Stimulated activated CD8-positive, alpha-beta memory T cell treated with anti-CD3 and anti-CD28 coated beads, Interleukin-4, amount 100 ng/mL, for 4 hours (primary cell): ENCODE results near the gene SLK.

Experiments used
- DNase-seq, 2 donors: peaks; one replicate each; pipeline ENCODE4 v3.0.0-alpha.2; 2020; ENCODE audit warnings: low read depth in 2 of 2, low spot score in 1 of 2

SLK gene

DNA sequence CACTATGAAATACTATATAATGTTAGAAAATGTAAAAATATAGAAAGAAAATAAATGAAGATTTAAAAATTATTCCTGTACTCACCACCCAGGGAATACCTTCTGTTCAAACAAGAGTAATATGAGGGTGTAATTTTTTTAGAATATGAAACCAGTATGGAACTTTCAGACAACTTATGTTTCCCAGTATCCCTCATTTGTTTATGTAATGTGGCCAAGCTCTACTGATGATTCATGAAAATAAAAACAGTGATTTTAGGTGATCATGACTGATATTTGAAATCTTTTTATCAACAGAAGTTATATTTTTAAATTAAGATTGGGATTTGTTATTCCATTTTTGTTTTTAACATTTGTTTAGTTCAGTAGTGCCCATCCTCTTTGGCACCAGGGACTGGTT is 18.8 kb downstream of the SLK start:
- no peak for DNase-seq

- no peak for DNase-seq
These were observed 19.4 kb downstream of the SLK start for GRCh38 chr10:103986360-103986759.

- no peak for DNase-seq
These were observed 23.2 kb downstream of the SLK start for GRCh38 chr10:103990121-103990520.

DNA sequence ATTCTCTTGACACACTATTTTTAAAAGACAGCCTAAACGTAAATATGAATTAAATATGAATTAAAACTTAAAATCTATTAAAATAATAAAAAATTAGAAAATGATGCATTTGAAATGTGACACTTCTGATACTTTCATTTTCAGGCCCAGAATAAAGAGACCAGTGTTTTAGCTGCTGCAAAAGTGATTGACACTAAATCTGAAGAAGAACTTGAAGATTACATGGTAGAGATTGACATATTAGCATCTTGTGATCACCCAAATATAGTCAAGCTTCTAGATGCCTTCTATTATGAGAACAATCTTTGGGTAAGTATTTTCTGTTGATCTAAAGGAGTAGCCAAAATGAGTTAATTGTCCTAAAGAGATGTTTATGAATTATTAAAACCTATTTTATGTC is 23.6 kb downstream of the SLK start:
- no peak for DNase-seq

DNA sequence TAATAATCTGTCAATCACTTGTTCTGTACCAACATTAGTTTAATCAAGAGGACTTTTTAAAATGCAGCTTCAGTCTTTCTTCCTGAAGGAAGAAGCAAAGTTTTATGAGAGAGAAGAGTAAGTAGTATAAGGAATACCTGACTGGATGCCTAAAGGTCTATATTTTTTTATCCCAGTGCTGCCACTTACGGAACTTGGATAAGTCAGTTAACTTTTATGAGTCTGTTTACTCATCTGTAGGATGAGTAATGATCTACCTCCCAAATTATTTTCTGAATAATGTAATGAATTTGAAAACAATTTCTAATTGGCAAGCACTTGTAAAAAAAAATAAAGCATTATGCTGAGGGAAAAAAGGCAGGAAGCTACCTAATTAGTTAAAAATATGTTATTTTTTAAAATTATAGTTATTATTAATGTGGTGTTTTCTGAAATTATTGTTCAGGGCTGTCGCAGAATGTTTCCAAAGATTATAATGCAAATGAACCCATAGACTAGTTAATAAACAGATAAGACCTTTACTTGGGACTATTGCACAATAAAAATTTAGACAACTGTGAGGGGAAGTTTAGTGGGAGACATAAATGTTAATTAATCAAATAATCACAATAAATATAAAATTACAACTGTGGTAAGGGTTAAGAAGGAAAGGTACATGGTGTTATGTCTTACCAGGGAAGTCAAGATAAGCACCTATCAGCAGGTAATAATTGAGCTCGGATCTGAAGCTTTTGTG is 24.6 kb downstream of the SLK start:
- DNase-seq = no peak

- DNase-seq = no peak
These were observed 28.2 kb downstream of the SLK start for GRCh38 chr10:103995134-103995533.

- DNase-seq = no peak
These were observed 31.9 kb downstream of the SLK start for GRCh38 chr10:103998805-103999204.

DNA sequence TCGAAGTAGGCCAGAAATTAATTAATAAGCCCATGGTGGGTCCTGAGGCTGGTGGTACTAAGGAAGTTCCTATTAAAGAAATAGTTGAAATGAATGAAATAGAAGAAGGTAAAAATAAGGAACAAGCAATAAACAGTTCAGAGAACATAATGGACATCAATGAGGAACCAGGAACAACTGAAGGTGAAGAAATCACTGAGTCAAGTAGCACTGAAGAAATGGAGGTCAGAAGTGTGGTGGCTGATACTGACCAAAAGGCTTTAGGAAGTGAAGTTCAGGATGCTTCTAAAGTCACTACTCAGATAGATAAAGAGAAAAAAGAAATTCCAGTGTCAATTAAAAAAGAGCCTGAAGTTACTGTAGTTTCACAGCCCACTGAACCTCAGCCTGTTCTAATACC is 36.0 kb downstream of the SLK start:
- no peak for DNase-seq

- DNase-seq = no peak
These were observed 38.4 kb downstream of the SLK start for GRCh38 chr10:104005172-104005863.

- no peak for DNase-seq
These were observed 45.0 kb downstream of the SLK start for GRCh38 chr10:104011904-104012303.

- no peak for DNase-seq
These were observed 46.5 kb downstream of the SLK start for GRCh38 chr10:104013489-104013888.

DNA sequence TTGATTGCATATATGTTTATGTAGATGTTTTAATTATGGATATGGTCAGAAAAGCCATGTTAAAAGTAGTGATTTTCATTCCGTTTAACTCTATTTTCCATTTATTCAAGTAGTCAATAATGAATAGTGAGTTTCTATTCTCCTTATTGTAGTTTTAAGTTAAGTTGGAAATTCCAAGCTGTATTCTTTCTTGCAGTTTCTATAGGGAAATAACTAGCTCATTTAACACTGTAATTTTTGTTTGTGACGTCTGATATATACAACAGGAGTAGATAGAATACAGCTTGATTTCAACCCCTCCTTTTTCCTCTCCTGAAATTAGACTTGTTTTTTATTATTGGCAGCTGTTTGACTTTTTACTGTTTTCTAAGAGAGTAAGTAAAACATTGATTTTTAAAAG is 47.2 kb downstream of the SLK start:
- DNase-seq = no peak

DNA sequence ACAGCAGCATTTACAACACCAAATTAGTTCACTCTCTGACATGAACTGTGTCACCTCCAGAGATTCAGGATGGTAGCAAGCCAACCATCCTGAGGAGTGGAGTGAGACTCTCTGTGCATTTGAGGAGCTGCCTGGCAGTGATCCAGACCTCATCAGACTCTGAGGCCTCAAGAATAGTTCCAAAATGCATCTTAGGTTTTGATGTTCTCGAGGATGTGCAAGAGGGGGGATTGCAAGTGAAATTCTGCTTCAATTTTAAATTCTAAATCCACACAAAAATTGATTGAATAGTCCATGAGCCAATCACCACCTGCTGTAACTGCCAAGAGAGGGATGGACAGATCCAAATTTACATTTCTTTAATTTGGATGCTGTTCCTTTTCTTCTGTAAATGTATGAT is 49.7 kb downstream of the SLK start:
- DNase-seq = no peak

DNA sequence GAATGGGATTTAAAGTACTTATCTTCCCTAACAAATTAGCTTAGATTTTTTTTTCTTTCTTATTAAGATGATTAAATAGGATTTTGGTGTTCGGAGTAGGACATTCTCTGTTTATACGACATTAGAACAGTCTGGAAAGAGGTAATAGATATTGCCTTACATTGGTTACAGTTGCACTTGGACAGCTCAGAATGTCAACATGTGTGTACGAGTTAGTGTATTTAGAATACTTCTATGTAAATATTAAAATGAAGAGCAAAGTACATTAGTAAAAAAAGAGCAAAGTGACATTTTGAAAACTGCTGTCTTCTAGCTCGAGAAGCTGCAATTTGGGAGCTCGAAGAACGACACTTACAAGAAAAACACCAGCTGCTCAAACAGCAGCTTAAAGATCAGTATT is 51.5 kb downstream of the SLK start:
- no peak for DNase-seq

DNA sequence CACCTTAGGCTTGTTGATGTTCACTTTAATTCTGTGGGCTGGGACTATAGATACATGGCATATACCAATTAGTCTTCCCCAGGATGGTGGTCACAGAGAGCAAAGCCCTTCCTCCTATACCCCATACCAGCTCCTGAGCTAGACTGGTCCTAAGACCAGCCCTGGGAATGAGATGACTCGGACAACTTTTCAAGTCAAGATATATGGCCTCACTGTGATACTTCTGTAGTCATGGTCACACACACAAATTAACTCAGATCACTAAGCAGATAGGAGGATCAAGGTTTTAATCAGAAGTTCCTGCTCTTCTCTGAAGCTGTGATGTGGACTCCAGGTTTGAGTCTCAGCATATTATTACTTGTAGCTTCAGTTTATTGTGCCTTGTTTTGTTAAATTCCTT is 53.1 kb downstream of the SLK start:
- DNase-seq = no peak

DNA sequence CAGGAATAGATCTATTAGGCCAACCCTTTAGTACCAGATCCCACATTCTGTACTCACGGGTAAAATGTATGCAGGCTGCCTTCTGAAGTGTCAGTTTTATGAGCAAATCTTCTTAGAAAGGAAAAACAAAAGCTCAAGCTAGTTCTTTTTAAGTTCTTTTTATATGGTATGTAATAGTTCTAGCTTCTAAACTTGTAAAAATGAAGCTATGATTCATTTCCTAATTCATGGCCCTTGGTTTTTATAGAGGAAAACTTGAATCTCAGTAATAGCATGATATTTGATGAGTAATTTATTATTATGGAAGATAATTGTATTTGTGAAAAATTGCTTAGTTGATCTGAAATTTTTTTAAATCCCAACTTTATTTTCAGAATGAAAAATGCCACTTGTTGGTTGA is 54.3 kb downstream of the SLK start:
- DNase-seq = no peak

DNA sequence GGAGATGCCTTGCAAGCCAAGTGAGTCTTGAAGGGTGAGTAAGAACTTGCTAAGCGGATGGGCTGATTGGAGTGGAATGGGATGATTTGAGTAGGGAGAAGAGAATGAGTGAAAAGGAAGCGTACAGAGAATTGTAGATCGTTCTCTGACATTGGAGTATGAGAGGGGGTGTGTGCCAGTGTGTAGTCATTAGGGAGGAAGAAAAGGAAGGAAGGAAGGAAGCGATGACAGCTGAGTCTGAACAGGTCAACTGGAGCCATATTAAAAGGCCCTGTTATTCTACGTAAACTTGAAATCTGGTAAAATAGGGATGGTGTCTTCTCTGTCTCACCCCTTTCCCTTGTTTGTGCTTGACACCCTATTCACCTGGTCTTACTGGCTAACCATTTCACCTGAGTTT is 55.1 kb downstream of the SLK start:
- DNase-seq = no peak

- no peak for DNase-seq
These were observed 58.6 kb downstream of the SLK start for GRCh38 chr10:104025524-104025923.

GRCh38 chr10:104026762-104027161 is 59.8 kb downstream of the SLK start:
- no peak for DNase-seq

- no peak for DNase-seq
These were observed 61.2 kb downstream of the SLK start for GRCh38 chr10:104028146-104028545.

DNA sequence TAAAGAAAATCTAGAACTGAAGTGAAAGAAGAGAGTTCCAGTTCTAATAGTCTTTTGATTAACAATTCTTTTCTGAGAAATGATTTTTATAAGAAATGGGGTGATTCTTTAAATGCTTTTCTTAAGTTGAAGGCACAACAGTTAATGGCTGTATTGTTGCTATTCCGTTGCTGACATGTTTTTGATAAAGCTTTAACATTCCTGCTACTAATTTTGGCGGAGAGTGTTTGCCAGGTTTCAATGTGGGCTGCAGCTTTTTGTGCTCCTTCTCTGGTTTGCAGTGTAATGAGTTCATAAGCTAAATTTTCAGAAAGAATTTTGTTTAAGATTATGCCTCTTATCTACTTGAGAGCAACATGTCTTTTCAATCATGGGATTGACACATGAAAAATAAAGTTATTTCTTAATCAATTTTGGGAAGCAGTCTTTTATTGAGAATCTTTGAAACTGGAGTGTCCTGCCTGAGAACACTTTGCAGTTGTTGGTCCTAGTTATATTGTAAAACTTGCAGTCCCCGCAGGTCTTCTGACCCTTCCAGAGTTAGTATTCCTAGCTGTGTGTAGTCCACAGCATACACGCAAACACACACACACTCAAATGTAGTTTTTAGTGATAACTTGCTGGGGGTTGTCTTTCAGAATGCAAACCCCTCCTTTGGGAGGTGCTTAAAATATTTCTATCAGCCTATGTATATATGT is 62.0 kb downstream of the SLK start:
- DNase-seq = no peak

GRCh38 chr10:104029521-104029860 is 62.6 kb downstream of the SLK start:
- no peak for DNase-seq

GRCh38 chr10:104031631-104032030 is 64.7 kb downstream of the SLK start:
- DNase-seq = no peak
